Endothelial cell of umbilical vein (primary cell): ENCODE data around the gene PZP. TPM values are rescaled to one million over a fixed set of nuclear protein-coding genes. Genes with fewer than 3 reads are reported as not detected.

Experiments
- BruUV-seq: library from RNA; stranded (reverse); fragments of 400-500 nt; replicated peaks from 2 replicates; lab custom pipeline; 2021; lab: Mats Ljungman, UMichigan
- CTCF ChIA-PET: fragments of 300-600, 350-600 bp; sonication (Branson Sonifier 250); formaldehyde crosslinking; loops from one replicate; lab custom pipeline; 2021; ENCODE audit warnings: antibody characterized with exemption, inconsistent platforms; lab: Charles Lee
- POLR2A ChIA-PET: fragments of 300-600, 350-600 bp; sonication (Branson Sonifier 250); formaldehyde crosslinking; loops from one replicate; lab custom pipeline; 2021; ENCODE audit warnings: antibody characterized with exemption, inconsistent platforms; lab: Charles Lee
- DNase-seq: peaks from one replicate; pipeline ENCODE4 v3.0.0-alpha.2; 2011; ENCODE audit warnings: low read depth, low spot score
- FAIRE-seq: peaks from 2 replicates; lab custom pipeline; 2011; peaks lifted over from hg19 to GRCh38; lab: Jason Lieb, UNC
- H2AFZ ChIP-seq: 2 replicates; pipeline ENCODE4 v1.6.0; 2012; ENCODE audit warnings: low read depth, low read length, control low read depth, inconsistent platforms
- H3K27ac ChIP-seq: 2 replicates; pipeline ENCODE4 v1.5.1; 2011; ENCODE audit warnings: low read depth, mild to moderate bottlenecking, control low read depth, low read length, moderate library complexity; ENCODE audit not compliant: insufficient read depth
- H3K27me3 ChIP-seq, 2 experiments: 2 replicates each; pipeline versions ENCODE4 v1.6.0 to v1.6.1; 2011; ENCODE audit warnings: low read length in 2 of 2, mixed read lengths in 1 of 2; ENCODE audit not compliant: control insufficient read depth in 2 of 2, insufficient read depth in 2 of 2
- H3K36me3 ChIP-seq, 2 experiments: 2 replicates in 1 of 2; 3 replicates in 1 of 2; pipeline ENCODE4 v1.5.1; 2011; ENCODE audit warnings: low read length in 2 of 2, mild to moderate bottlenecking in 1 of 2, moderate library complexity in 1 of 2; ENCODE audit not compliant: control insufficient read depth in 2 of 2, insufficient read depth in 2 of 2; ENCODE audit errors: extremely low read depth in 1 of 2
- H3K4me1 ChIP-seq: 3 replicates; pipeline ENCODE4 v1.5.1; 2011; ENCODE audit warnings: mild to moderate bottlenecking, low read length; ENCODE audit not compliant: control insufficient read depth, insufficient read depth; ENCODE audit errors: extremely low read depth
- H3K4me2 ChIP-seq: 2 replicates; pipeline ENCODE4 v1.6.1; 2011; ENCODE audit warnings: low read length, control low read depth, mixed read lengths; ENCODE audit not compliant: insufficient read depth
- H3K4me3 ChIP-seq, 3 experiments: fragments of 200-600 bp in 1 of 3; sonication (generic), shearing (Covaris generic) in 1 of 3; replicated peaks in 1 of 3; 2 replicates each; pipeline ENCODE4 v1.5.1; 2011 to 2016; ENCODE audit warnings: control low read depth in 3 of 3, low read length in 3 of 3, mild to moderate bottlenecking in 2 of 3, inconsistent platforms in 1 of 3, low read depth in 1 of 3, moderate library complexity in 1 of 3; ENCODE audit not compliant: insufficient read depth in 1 of 3
- H3K79me2 ChIP-seq: 2 replicates; pipeline ENCODE4 v1.6.0; 2012; ENCODE audit warnings: low read length, inconsistent platforms; ENCODE audit not compliant: control insufficient read depth, insufficient read depth
- H3K9ac ChIP-seq: replicated peaks from 2 replicates; pipeline ENCODE3; 2011; ENCODE audit warnings: low read length, control low read depth; ENCODE audit not compliant: insufficient read depth; ENCODE audit errors: extremely low read depth
- H3K9me1 ChIP-seq: replicated peaks from 3 replicates; pipeline ENCODE4 v1.6.0; 2011; ENCODE audit warnings: mild to moderate bottlenecking, low read length; ENCODE audit not compliant: control insufficient read depth, insufficient read depth; ENCODE audit errors: extremely low read depth
- H3K9me3 ChIP-seq: replicated peaks from 2 replicates; pipeline ENCODE4 v1.5.1; 2012; ENCODE audit warnings: low read length, inconsistent platforms; ENCODE audit not compliant: control insufficient read depth, insufficient read depth
- H4K20me1 ChIP-seq: replicated peaks from 2 replicates; pipeline ENCODE3; 2011; ENCODE audit warnings: mild to moderate bottlenecking, low read length; ENCODE audit not compliant: control insufficient read depth, insufficient read depth; ENCODE audit errors: extremely low read depth
- EZH2 ChIP-seq: IDR thresholded peaks from 2 replicates; pipeline ENCODE4 v1.6.1; 2012; ENCODE audit warnings: borderline replicate concordance, low read depth, mild to moderate bottlenecking, moderate library complexity, low read length, inconsistent platforms; ENCODE audit not compliant: severe bottlenecking
- FOS ChIP-seq: IDR thresholded peaks from 2 replicates; pipeline ENCODE4 v1.6.1; 2011; ENCODE audit warnings: mild to moderate bottlenecking, low read length, moderate library complexity, borderline replicate concordance; ENCODE audit not compliant: insufficient read depth
- GATA2 ChIP-seq: IDR thresholded peaks from 2 replicates; pipeline ENCODE4 v1.7.0; 2011; ENCODE audit warnings: low read depth, mild to moderate bottlenecking, moderate library complexity, mixed read lengths, low read length; ENCODE audit not compliant: insufficient read length, insufficient read depth
- JUN ChIP-seq: IDR thresholded peaks from 2 replicates; pipeline ENCODE4 v1.6.1; 2011; ENCODE audit warnings: borderline replicate concordance, low read depth; ENCODE audit not compliant: insufficient read length, insufficient read depth
- MYC ChIP-seq: IDR thresholded peaks from one replicate; pipeline ENCODE4 v1.6.1; 2011; ENCODE audit warnings: mild to moderate bottlenecking, low read depth, low read length
- POLR2A ChIP-seq: IDR thresholded peaks from 2 replicates; pipeline ENCODE4 v1.6.1; 2012; ENCODE audit warnings: low read depth, mild to moderate bottlenecking, control low read depth, low read length
- POLR2AphosphoS5 ChIP-seq: IDR thresholded peaks from 2 replicates; pipeline ENCODE4 v1.6.1; 2012; ENCODE audit warnings: low read depth, mild to moderate bottlenecking, control low read depth, low read length, moderate library complexity; ENCODE audit not compliant: insufficient read depth
- dilution Hi-C: fragments of 300-500 bp; cut with MboI; formaldehyde crosslinking; loops from one replicate; pipeline ENCODE4 v1.15.0; 2019; ENCODE audit warnings: low sequenced_read_pairs; ENCODE audit not compliant: extremely low pct_ligation_motif_present
- intact Hi-C: fragments of 100-400 bp; cut with micrococcal nuclease; formaldehyde crosslinking; loops from one replicate; pipeline ENCODE4 v1.10.0; 2022
- polyA plus RNA-seq, 4 experiments: library from polyadenylated mRNA; depleted of rRNA in 3 of 4; stranded (reverse) in 3 of 4; unstranded in 1 of 4; fragments of >200 nt; gene quantifications; 2 replicates each; pipeline versions ENCODE4 v1.2.1 to v1.2.3, GENCODE V29; 2011 to 2012; ENCODE audit warnings: missing spikeins in 1 of 4
- total RNA-seq: library from RNA; stranded (reverse); gene quantifications from 2 replicates; pipeline ENCODE4 v1.2.3, GENCODE V29; 2021
- TF ChIP-seq, protein P1 (sequence below), 2 donors: IDR thresholded peaks; 1 replicate in 1 of 2; 2 replicates in 1 of 2; pipeline ENCODE4 v1.5.1; 2011; ENCODE audit warnings: low read length in 2 of 2, mild to moderate bottlenecking in 2 of 2, moderate library complexity in 2 of 2, control low read depth in 1 of 2, inconsistent platforms in 1 of 2, low read depth in 1 of 2; ENCODE audit not compliant: insufficient read depth in 1 of 2; ENCODE audit errors: extremely low read depth in 1 of 2
- TF ChIP-seq, protein P2 (sequence below): IDR thresholded peaks from 2 replicates; pipeline ENCODE4 v1.6.1; 2011; ENCODE audit not compliant: insufficient read depth, insufficient read length

The PZP gene
- total and polyA plus RNA-seq, 2 donors (not counting 3 experiments of a cell fraction or from before 2014, with no cell fraction given) = 0.73 to 0.84 TPM

DNA sequence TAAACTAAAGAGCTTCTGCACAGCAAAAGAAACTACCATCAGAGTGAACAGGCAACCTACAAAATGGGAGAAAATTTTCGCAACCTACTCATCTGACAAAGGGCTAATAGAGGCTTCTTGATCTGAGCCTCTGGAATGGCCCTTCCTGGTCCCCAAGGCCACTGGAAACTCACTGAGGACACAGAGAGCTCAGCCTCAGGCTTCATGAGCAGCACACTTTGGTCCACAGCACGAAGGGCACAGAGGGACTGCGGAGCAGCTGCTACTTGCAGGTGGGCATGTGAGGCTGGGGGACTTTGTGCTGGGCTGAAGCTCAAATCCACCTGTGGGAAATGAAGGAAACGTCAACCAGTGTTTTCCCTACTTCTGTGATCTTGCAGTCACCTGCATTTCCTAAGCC lies 27.4 kb downstream of the PZP start:
- Histone ChIP-seq H3K79me2 (no peaks in the 10 kb centered on the region), H3K9ac (no peak overlapping the region), H2AFZ (no peak overlapping the region), H3K27ac (no peak overlapping the region), H4K20me1 (no peaks in the 10 kb centered on the region), H3K9me3 (no peaks in the 10 kb centered on the region), H3K27me3 (peaks cover 0 to 4% of the 10 kb centered on the region in 2 experiments), H3K9me1 (no peaks in the 10 kb centered on the region), H3K4me3 (no peak overlapping the region), H3K4me1 (no peaks in the 10 kb centered on the region), H3K4me2 (no peak overlapping the region), H3K36me3 (no peaks in the 10 kb centered on the region)
- ChIA-PET CTCF (interaction anchor here (1.0 kb wide), 1 partner anchor 10 kb away, joined by 3 read pairs; no protein-coding TSS in a partner anchor), POLR2A (no interaction called here)
- dilution Hi-C loops = no loop called here
- no TSS peak for BruUV-seq
- DNase-seq = no peak
- TF ChIP-seq MYC = no peak
- no peak for TF ChIP-seq POLR2AphosphoS5
- TF ChIP-seq, protein P1, sequence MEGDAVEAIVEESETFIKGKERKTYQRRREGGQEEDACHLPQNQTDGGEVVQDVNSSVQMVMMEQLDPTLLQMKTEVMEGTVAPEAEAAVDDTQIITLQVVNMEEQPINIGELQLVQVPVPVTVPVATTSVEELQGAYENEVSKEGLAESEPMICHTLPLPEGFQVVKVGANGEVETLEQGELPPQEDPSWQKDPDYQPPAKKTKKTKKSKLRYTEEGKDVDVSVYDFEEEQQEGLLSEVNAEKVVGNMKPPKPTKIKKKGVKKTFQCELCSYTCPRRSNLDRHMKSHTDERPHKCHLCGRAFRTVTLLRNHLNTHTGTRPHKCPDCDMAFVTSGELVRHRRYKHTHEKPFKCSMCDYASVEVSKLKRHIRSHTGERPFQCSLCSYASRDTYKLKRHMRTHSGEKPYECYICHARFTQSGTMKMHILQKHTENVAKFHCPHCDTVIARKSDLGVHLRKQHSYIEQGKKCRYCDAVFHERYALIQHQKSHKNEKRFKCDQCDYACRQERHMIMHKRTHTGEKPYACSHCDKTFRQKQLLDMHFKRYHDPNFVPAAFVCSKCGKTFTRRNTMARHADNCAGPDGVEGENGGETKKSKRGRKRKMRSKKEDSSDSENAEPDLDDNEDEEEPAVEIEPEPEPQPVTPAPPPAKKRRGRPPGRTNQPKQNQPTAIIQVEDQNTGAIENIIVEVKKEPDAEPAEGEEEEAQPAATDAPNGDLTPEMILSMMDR (IDR thresholded peaks at IDR 0.05; ENCODE audit: extremely low read depth in 1 of 2, insufficient read depth in 1 of 2, low read depth in 1 of 2, low read length in 2 of 2) = no peak
- TF ChIP-seq GATA2 = no peak
- no peak for TF ChIP-seq POLR2A
- TF ChIP-seq, protein P2, sequence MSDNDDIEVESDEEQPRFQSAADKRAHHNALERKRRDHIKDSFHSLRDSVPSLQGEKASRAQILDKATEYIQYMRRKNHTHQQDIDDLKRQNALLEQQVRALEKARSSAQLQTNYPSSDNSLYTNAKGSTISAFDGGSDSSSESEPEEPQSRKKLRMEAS = no peak
- no peak for TF ChIP-seq EZH2
- TF ChIP-seq FOS = no peak
- no peak for TF ChIP-seq JUN
- intact Hi-C loops = no loop called here
- no peak for FAIRE-seq
